B cell (primary cell): ENCODE data around the gene TOMM70.

Experiments
- EZH2 ChIP-seq: IDR thresholded peaks from 2 replicates; pipeline ENCODE4 v1.6.1; 2012; ENCODE audit warnings: borderline replicate concordance, low read depth, mild to moderate bottlenecking, moderate library complexity, low read length; ENCODE audit not compliant: insufficient read depth, poor library complexity, severe bottlenecking
- TF ChIP-seq, protein P1 (sequence below): fragments of 200-600 bp; IDR thresholded peaks from one replicate; pipeline ENCODE4 v1.8.0; 2022; ENCODE audit warnings: antibody characterized with exemption, mild to moderate bottlenecking

GRCh38 chr3:100396967-100397366, 3.9 kb downstream of the TOMM70 start:
- TF ChIP-seq, protein P1, sequence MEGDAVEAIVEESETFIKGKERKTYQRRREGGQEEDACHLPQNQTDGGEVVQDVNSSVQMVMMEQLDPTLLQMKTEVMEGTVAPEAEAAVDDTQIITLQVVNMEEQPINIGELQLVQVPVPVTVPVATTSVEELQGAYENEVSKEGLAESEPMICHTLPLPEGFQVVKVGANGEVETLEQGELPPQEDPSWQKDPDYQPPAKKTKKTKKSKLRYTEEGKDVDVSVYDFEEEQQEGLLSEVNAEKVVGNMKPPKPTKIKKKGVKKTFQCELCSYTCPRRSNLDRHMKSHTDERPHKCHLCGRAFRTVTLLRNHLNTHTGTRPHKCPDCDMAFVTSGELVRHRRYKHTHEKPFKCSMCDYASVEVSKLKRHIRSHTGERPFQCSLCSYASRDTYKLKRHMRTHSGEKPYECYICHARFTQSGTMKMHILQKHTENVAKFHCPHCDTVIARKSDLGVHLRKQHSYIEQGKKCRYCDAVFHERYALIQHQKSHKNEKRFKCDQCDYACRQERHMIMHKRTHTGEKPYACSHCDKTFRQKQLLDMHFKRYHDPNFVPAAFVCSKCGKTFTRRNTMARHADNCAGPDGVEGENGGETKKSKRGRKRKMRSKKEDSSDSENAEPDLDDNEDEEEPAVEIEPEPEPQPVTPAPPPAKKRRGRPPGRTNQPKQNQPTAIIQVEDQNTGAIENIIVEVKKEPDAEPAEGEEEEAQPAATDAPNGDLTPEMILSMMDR = no peak
- no peak for TF ChIP-seq EZH2
